GM10248 (cell line): ENCODE results near the gene PDE11A.

ENCODE experiments used
- CTCF ChIA-PET: fragments of 300-600 bp; sonication (Branson Sonifier 250); formaldehyde crosslinking; extraction: SDS; loops from one replicate; lab custom pipeline; 2021; ENCODE audit warnings: antibody characterized with exemption; lab: Yijun Ruan, JAX
- POLR2A ChIA-PET: fragments of 350-650 bp; sonication (Branson Sonifier 250); formaldehyde crosslinking; extraction: SDS; loops from one replicate; lab custom pipeline; 2020; ENCODE audit warnings: antibody characterized with exemption; lab: Yijun Ruan, JAX
- DNase-seq: peaks from one replicate; pipeline ENCODE4 v3.0.0; 2012; ENCODE audit errors: extremely low spot score
- CTCF ChIP-seq: IDR thresholded peaks from 2 replicates; pipeline ENCODE4 v1.5.1; 2012; ENCODE audit warnings: mild to moderate bottlenecking, low read depth; ENCODE audit errors: extremely low read depth, missing control alignments, control extremely low read depth

The PDE11A gene

GRCh38 chr2:177881921-177882320 is 190.7 kb downstream of the PDE11A start:
- CTCF ChIA-PET = no interaction called here
- TF ChIP-seq CTCF = no peak
- POLR2A ChIA-PET = no interaction called here
- no peak for DNase-seq

GRCh38 chr2:177881008-177881747 is 191.4 kb downstream of the PDE11A start:
- DNase-seq = no peak
- POLR2A ChIA-PET = no interaction called here

GRCh38 chr2:177880285-177880684 is 192.3 kb downstream of the PDE11A start:
- TF ChIP-seq CTCF = no peak
- POLR2A ChIA-PET = no interaction called here
- CTCF ChIA-PET = no interaction called here
- no peak for DNase-seq

More at GRCh38 chr2:177881008-177881747, 191.4 kb downstream of the PDE11A start:
- no peak for TF ChIP-seq CTCF
- CTCF ChIA-PET = no interaction called here

GRCh38 chr2:177876950-177877349 is 195.6 kb downstream of the PDE11A start:
- no peak for TF ChIP-seq CTCF
- ChIA-PET POLR2A (no interaction called here), CTCF (no interaction called here)
- DNase-seq = no peak

GRCh38 chr2:177874686-177875085 is 197.9 kb downstream of the PDE11A start:
- ChIA-PET POLR2A (no interaction called here), CTCF (interaction anchor here (0.7 to 1.4 kb wide), 2 partner anchors 9 to 11 kb away, joined by 3 read pairs; no protein-coding TSS in a partner anchor)
- no peak for TF ChIP-seq CTCF
- DNase-seq = no peak

- no peak for DNase-seq
- ChIA-PET CTCF (no interaction called here), POLR2A (no interaction called here)
- no peak for TF ChIP-seq CTCF
Measured at GRCh38 chr2:177873915-177874314, 198.7 kb downstream of the PDE11A start.
